Heart left ventricle (tissue), 16 donors: ENCODE results near the gene COX7A2. TPM values are rescaled to one million over a fixed set of nuclear protein-coding genes. Genes with fewer than 3 reads are reported as not detected.

Experiments used
- ATAC-seq, 4 donors: fragments of 200-7000 bp; cut with Tn5 transposase; one replicate each; pipeline ENCODE4 v1.9.1; 2020 to 2022; ENCODE audit warnings: moderate library complexity in 4 of 4, mild to moderate bottlenecking in 3 of 4, moderate number of reproducible peaks in 1 of 4
- DNase-seq, 5 donors: peaks; one replicate each; pipeline ENCODE4 v3.0.0-alpha.2; 2020
- H3K27ac ChIP-seq, 12 donors: fragments of 200-600 bp; sonication (generic) in 4 of 12; one replicate each; pipeline versions ENCODE4 v1.5.0 to v1.8.0; 2016 to 2022; ENCODE audit warnings: mild to moderate bottlenecking in 2 of 12
- H3K27me3 ChIP-seq, 9 donors: fragments of 200-600 bp; sonication (generic) in 2 of 9; one replicate each; pipeline versions ENCODE4 v1.5.1 to v1.8.0; 2016 to 2022; ENCODE audit warnings: mild to moderate bottlenecking in 3 of 9
- H3K36me3 ChIP-seq, 9 donors: fragments of 200-600 bp; sonication (generic) in 2 of 9; one replicate each; pipeline versions ENCODE4 v1.5.0 to v1.8.0; 2018 to 2022; ENCODE audit warnings: mild to moderate bottlenecking in 2 of 9
- H3K4me1 ChIP-seq, 12 donors: fragments of 200-600 bp; sonication (generic) in 4 of 12; one replicate each; pipeline versions ENCODE4 v1.5.0 to v1.8.0; 2016 to 2022; ENCODE audit warnings: mild to moderate bottlenecking in 3 of 12
- H3K4me3 ChIP-seq, 12 donors: fragments of 200-600 bp; sonication (generic) in 4 of 12; one replicate each; pipeline versions ENCODE4 v1.5.0 to v1.8.0; 2017 to 2022; ENCODE audit warnings: mild to moderate bottlenecking in 9 of 12, moderate library complexity in 4 of 12
- H3K9me3 ChIP-seq, 12 donors: fragments of 200-600 bp; sonication (generic) in 4 of 12; one replicate each; pipeline versions ENCODE4 v1.5.0 to v1.8.0; 2016 to 2022; ENCODE audit warnings: mild to moderate bottlenecking in 1 of 12
- CTCF ChIP-seq, 12 donors: fragments of 200-600 bp; sonication (generic) in 4 of 12; IDR thresholded peaks; one replicate each; pipeline versions ENCODE4 v1.5.0 to v1.8.0; 2018 to 2022; ENCODE audit warnings: antibody characterized with exemption in 12 of 12, mild to moderate bottlenecking in 5 of 12
- POLR2A ChIP-seq, 2 donors: fragments of 450-650 bp; IDR thresholded peaks; one replicate each; pipeline ENCODE4 v1.6.1; 2017; ENCODE audit warnings: antibody characterized with exemption in 2 of 2, mild to moderate bottlenecking in 2 of 2, moderate library complexity in 2 of 2
- whole genome bisulfite sequencing, 4 donors: extraction: QIAGEN DNeasy Blood & Tissue Kit in 2 of 4; methylation state at CpG; one replicate each; pipeline versions ENCODE4 v1.1.5 to v1.1.7; 2013 to 2018; 5-methylcytosine and 5-hydroxymethylcytosine counted together
- intact Hi-C, 10 donors: fragments of 100-400 bp; cut with DNase I; formaldehyde crosslinking; loops; one replicate each; pipeline versions ENCODE4 v1.11.1 to v1.14.2; 2022
- polyA plus RNA-seq, 2 donors: library from polyadenylated mRNA; stranded (reverse); fragments of 200-250 nt; gene quantifications; one replicate each; pipeline ENCODE4 v1.2.3, GENCODE V29; 2013
- total RNA-seq, 9 donors: library from RNA; depleted of rRNA in 2 of 9; stranded (reverse); fragments of >200 nt in 2 of 9; fragmentation: NEBNext Ultra II Directional in 3 of 9; extraction: Animal tissue kit (Norgen Biotek cat#: 25700) in 3 of 9; gene quantifications; one replicate each; pipeline versions ENCODE4 v1.1.0 to v1.2.4, GENCODE V29; 2016 to 2023
- donor health status: ischemic (EF 13 %, LVEDD 7.1; RV severe dilation, severe dysfunction).
- donor health status: healthy with polysubstance abuse.
- donor health status: DM: no; HTN: yes; CAD: no.
- donor health status: DM: no; HTN: no; CAD: no.
- donor health status: ischemic (EF 25% LVEDD 6.9; RV normal size, moderate dysfunction).
- donor health status: ischemic (EF 25% LVEDD 5.7; RV mildly dilated, moderate dysfunction).
- donor health status: healthy.
- donor health status: DM: yes; HTN: yes; CAD: no.
- donor health status: ischemic (EF 35%, LVEDD 5.7; RV mildly dilated, moderate dysfunction).
- donor health status: nonischemic (EF 11% LVEDD 7.7; RV severe dilation, severe dysfunction).
- donor health status: DM: yes; HTN: yes; CAD: no.
- donor health status: PGD.
- donor health status: ischemic (EF 29% LVEDD 5.4; RV normal size, mild dysfunction).
- donor health status: nonischemic (EF 23%, LVEDD 6.1; RV moderate dilation, normal function).

Gene COX7A2
- total and polyA plus RNA-seq, 11 donors, result 646 to 1,466 (median 1,110) TPM

GRCh38 chr6:75250552-75250951 lies 7.0 kb upstream of the COX7A2 start:
- no peak for TF ChIP-seq POLR2A (IDR thresholded peaks at IDR 0.05)
- TF ChIP-seq CTCF (IDR thresholded peaks at IDR 0.05), result no peak
- Histone ChIP-seq H3K4me3 (no peak overlapping the region), H3K36me3 (peaks cover 0 to 39% (median 19%) of the 10 kb centered on the region in 9 donors), H3K27me3 (no peaks in the 10 kb centered on the region), H3K9me3 (no peaks in the 10 kb centered on the region), H3K27ac (no peak overlapping the region), H3K4me1 (no peaks in the 10 kb centered on the region)
- DNase-seq, result no peak
- 78 to 88% (median 86%) methylated on average over 2 of the region's 2 CpGs for WGBS, 4 donors
- no peak for ATAC-seq
- intact Hi-C loops, result no loop called here

GRCh38 chr6:75249837-75250236 lies 6.2 kb upstream of the COX7A2 start:
- Histone ChIP-seq H3K9me3 (no peaks in the 10 kb centered on the region), H3K27me3 (no peaks in the 10 kb centered on the region), H3K4me3 (no peak overlapping the region), H3K27ac (no peak overlapping the region), H3K36me3 (peaks cover 0 to 32% (median 12%) of the 10 kb centered on the region in 9 donors), H3K4me1 (no peaks in the 10 kb centered on the region)
- ATAC-seq (no peak), DNase-seq (no peak)
- TF ChIP-seq CTCF (IDR thresholded peaks at IDR 0.05) (no peak), POLR2A (IDR thresholded peaks at IDR 0.05) (no peak)
- intact Hi-C loops, result no loop called here

GRCh38 chr6:75246386-75246785 lies 2.8 kb upstream of the COX7A2 start:
- H3K27me3 ChIP-seq, result no peaks in the 10 kb centered on the region
- H3K4me3 ChIP-seq, result no peak overlapping the region
- no peak overlapping the region for H3K27ac ChIP-seq
- DNase-seq, result no peak
- TF ChIP-seq POLR2A (IDR thresholded peaks at IDR 0.05) (no peak), CTCF (IDR thresholded peaks at IDR 0.05) (no peak)
- peaks cover 0 to 4% (median 0%) of the 10 kb centered on the region in 9 donors for H3K36me3 ChIP-seq
- intact Hi-C loops, result no loop called here
- ATAC-seq, result no peak
- H3K9me3 ChIP-seq, result no peaks in the 10 kb centered on the region
- 35 to 42% (median 37%) methylated on average over 2 of the region's 2 CpGs for WGBS, 4 donors
- H3K4me1 ChIP-seq, result peaks cover 0 to 24% (median 15%) of the 10 kb centered on the region in 12 donors

- 16 to 25% (median 24%) methylated on average over 15 of the region's 15 CpGs for WGBS, 4 donors
- H3K36me3 ChIP-seq, result peaks cover 0 to 27% (median 20%) of the 10 kb centered on the region in 9 donors
- intact Hi-C loops, result no loop called here
- no peak for TF ChIP-seq POLR2A (IDR thresholded peaks at IDR 0.05)
- TF ChIP-seq CTCF (IDR thresholded peaks at IDR 0.05), result no peak
- peak overlapping the region; percentile 80 to 96 (median 91) for H3K27ac ChIP-seq
- peaks cover 0 to 38% (median 22%) of the 10 kb centered on the region in 12 donors for H3K4me1 ChIP-seq
- H3K4me3 ChIP-seq, result peak overlapping the region; percentile 33 to 87 (median 82)
- peak; percentile 3 to 16 (median 12) for ATAC-seq
- DNase-seq, result no peak
- H3K27me3 ChIP-seq, result no peaks in the 10 kb centered on the region
- H3K9me3 ChIP-seq, result no peaks in the 10 kb centered on the region
Measured at GRCh38 chr6:75244063-75244584, 523 bp upstream of the COX7A2 start.
